H7 (cell line): ENCODE data around the gene ZNF419. TPM values are rescaled to one million over a fixed set of nuclear protein-coding genes. Genes with fewer than 3 reads are reported as not detected.
"Not testable (repeated sequence)": the region's sequence is repeated elsewhere in the genome, so short reads cannot be mapped to it uniquely, and the experiment has no call there.

ENCODE experiments used
- DNase-seq: peaks from one replicate; pipeline ENCODE4 v3.0.0; 2012
- H3K27me3 ChIP-seq: 2 replicates; pipeline ENCODE4 v1.6.0; 2011; ENCODE audit warnings: mild to moderate bottlenecking, low read length; ENCODE audit not compliant: control insufficient read depth, insufficient read depth
- H3K36me3 ChIP-seq: replicated peaks from 2 replicates; pipeline ENCODE4 v1.5.1; 2011; ENCODE audit warnings: low read length; ENCODE audit not compliant: control insufficient read depth, insufficient read depth
- H3K4me3 ChIP-seq: 2 replicates; pipeline ENCODE4 v1.5.1; 2011; ENCODE audit warnings: low read depth, mild to moderate bottlenecking, control low read depth, low read length, moderate library complexity; ENCODE audit not compliant: insufficient read depth
- total RNA-seq: library from RNA; depleted of rRNA; stranded (reverse); fragments of >200 nt; shearing (Covaris generic); gene quantifications from 2 replicates; pipeline ENCODE4 v1.2.3, GENCODE V29; 2014; rRNA removed

Gene ZNF419
- total RNA-seq, 1 experiment from 2014 or later: 10.6 TPM

GRCh38 chr19:57500400-57500799, 12.8 kb downstream of the ZNF419 start:
- DNase-seq, H3K36me3 ChIP-seq, H3K27me3 ChIP-seq: not testable (repeated sequence)
- H3K4me3 ChIP-seq: peak overlapping the region; percentile 11; the same call in 1 of the 2 replicates

GRCh38 chr19:57506163-57506562, 18.6 kb downstream of the ZNF419 start:
- no peak overlapping the region for H3K4me3 ChIP-seq
- H3K36me3 ChIP-seq: peaks cover 14% of the 10 kb centered on the region
- no peaks in the 10 kb centered on the region for H3K27me3 ChIP-seq
- no peak for DNase-seq

- DNase-seq: no peak
- H3K36me3 ChIP-seq: peaks cover 2% of the 10 kb centered on the region
- H3K4me3 ChIP-seq: no peak overlapping the region
- no peaks in the 10 kb centered on the region for H3K27me3 ChIP-seq
Measured at GRCh38 chr19:57511484-57511883, 23.9 kb downstream of the ZNF419 start.

GRCh38 chr19:57512845-57513244, 25.3 kb downstream of the ZNF419 start:
- no peaks in the 10 kb centered on the region for H3K36me3 ChIP-seq
- no peak for DNase-seq
- no peak overlapping the region for H3K4me3 ChIP-seq
- H3K27me3 ChIP-seq: no peaks in the 10 kb centered on the region

DNA sequence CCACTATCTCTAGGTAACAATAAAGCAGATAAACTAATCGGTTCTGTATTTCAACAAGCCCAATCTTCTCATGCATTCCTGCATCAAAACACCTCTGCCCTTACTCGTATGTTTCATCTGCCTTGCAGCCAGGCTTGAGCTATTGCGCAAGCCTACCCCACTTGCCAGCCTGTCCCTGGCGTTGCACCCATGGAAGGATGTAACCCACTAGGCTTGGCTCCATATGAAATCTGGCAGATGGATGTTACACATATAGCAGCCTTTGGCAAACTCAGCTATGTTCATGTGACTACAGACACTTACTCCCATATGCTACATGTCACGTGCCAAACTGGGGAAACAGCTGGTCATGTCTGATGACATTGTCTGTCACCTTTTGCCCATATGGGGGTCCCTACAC, 27.7 kb downstream of the ZNF419 start:
- H3K27me3 ChIP-seq: no peaks in the 10 kb centered on the region
- DNase-seq: no peak
- H3K4me3 ChIP-seq: no peak overlapping the region
- no peaks in the 10 kb centered on the region for H3K36me3 ChIP-seq

GRCh38 chr19:57518021-57518420, 30.5 kb downstream of the ZNF419 start:
- not testable (repeated sequence) for DNase-seq, H3K36me3 ChIP-seq, H3K4me3 ChIP-seq, H3K27me3 ChIP-seq

GRCh38 chr19:57527136-57527881, 39.8 kb downstream of the ZNF419 start, which contains the start of gene ZNF549:
Gene ZNF549 (plus strand): TSS chr19:57527356. CDS start chr19:57527574, 218 bp downstream.
- Histone ChIP-seq H3K36me3 (peaks cover 1% of the 10 kb centered on the region; the same call in 1 of the 2 replicates), H3K27me3 (no peaks in the 10 kb centered on the region), H3K4me3 (peak within 1 kb of the TSS; percentile 90)
- peak; percentile 95 for DNase-seq

GRCh38 chr19:57537953-57538547, 50.5 kb downstream of the ZNF419 start:
- H3K4me3 ChIP-seq: no peak overlapping the region
- peaks cover 29% of the 10 kb centered on the region for H3K36me3 ChIP-seq
- H3K27me3 ChIP-seq: no peaks in the 10 kb centered on the region
- DNase-seq: no peak

Other genes starting within 250 kb of the ZNF419 start
- 13.1 and 15.1 TPM in 2 replicates for gene ZNF805, start 247.1 kb upstream of the ZNF419 start, total RNA-seq
- gene ZNF460, start 207.3 kb upstream of the ZNF419 start, total RNA-seq: 23.7 and 29.7 TPM in 2 replicates
- 12.7 and 16.4 TPM in 2 replicates for gene ZNF543, start 167.3 kb upstream of the ZNF419 start, total RNA-seq
- gene ZNF304, start 136.5 kb upstream of the ZNF419 start, total RNA-seq: 10.6 and 12.5 TPM in 2 replicates
- 10.1 and 10.4 TPM in 2 replicates for gene TRAPPC2B, start 124.2 kb upstream of the ZNF419 start, total RNA-seq
- gene ZNF547, start 124.2 kb upstream of the ZNF419 start, total RNA-seq: 1.7 and 1.8 TPM in 2 replicates
- 9.1 and 17.1 TPM in 2 replicates for gene ZNF548, start 97.9 kb upstream of the ZNF419 start, total RNA-seq
- 9.5 and 11.9 TPM in 2 replicates for gene ZNF17, start 76.6 kb upstream of the ZNF419 start, total RNA-seq
- gene ZNF749, start 52.4 kb upstream of the ZNF419 start, total RNA-seq: 15.1 and 18.1 TPM in 2 replicates
- gene VN1R1, start 30.6 kb upstream of the ZNF419 start, total RNA-seq: 0.15 TPM in 1 of 2 replicates, not detected in the other
- gene ZNF772, start 10.2 kb upstream of the ZNF419 start, total RNA-seq: 4.3 and 5.0 TPM in 2 replicates
- 7.2 and 9.3 TPM in 2 replicates for gene ZNF773, start 12.2 kb downstream of the ZNF419 start, total RNA-seq
- 3.6 and 5.6 TPM in 2 replicates for gene ZNF549, start 39.6 kb downstream of the ZNF419 start, total RNA-seq
- 5.7 and 9.7 TPM in 2 replicates for gene ZNF550, start 72.1 kb downstream of the ZNF419 start, total RNA-seq
- 5.2 and 7.1 TPM in 2 replicates for gene ZNF416, start 91.2 kb downstream of the ZNF419 start, total RNA-seq
- gene ZIK1, start 96.4 kb downstream of the ZNF419 start, total RNA-seq: 15.9 and 25.7 TPM in 2 replicates
- 7.2 and 11.5 TPM in 2 replicates for gene ZNF530, start 112.1 kb downstream of the ZNF419 start, total RNA-seq
- 31.6 and 34.4 TPM in 2 replicates for gene ZNF134, start 126.5 kb downstream of the ZNF419 start, total RNA-seq
- 12.3 and 13.9 TPM in 2 replicates for gene ZNF211, start 145.4 kb downstream of the ZNF419 start, total RNA-seq
- not detected in 2 replicates for gene ZSCAN4, start 181.2 kb downstream of the ZNF419 start, total RNA-seq
- 19.9 and 28.2 TPM in 2 replicates for gene ZNF551, start 194.2 kb downstream of the ZNF419 start, total RNA-seq
- gene ZNF154, start 221.5 kb downstream of the ZNF419 start, total RNA-seq: 3.9 and 9.1 TPM in 2 replicates
- gene ZNF671, start 239.9 kb downstream of the ZNF419 start, total RNA-seq: 7.7 and 9.9 TPM in 2 replicates